Immature natural killer cell (primary cell): ENCODE results near the gene ZNF605. TPM values are rescaled to one million over a fixed set of nuclear protein-coding genes. Genes with fewer than 3 reads are reported as not detected.
A peak's percentile ranks its signal among the peaks of the same experiment; 100 is the strongest.
"Not testable (repeated sequence)": the region's sequence is repeated elsewhere in the genome, so short reads cannot be mapped to it uniquely, and the experiment has no call there.

Experiments used
- DNase-seq, 3 donors: peaks; one replicate each; pipeline ENCODE4 v3.0.0; 2022; ENCODE audit warnings: mixed read lengths in 1 of 3
- H3K27ac Mint-ChIP-seq, 6 donors: one replicate each; pipeline ENCODE4 v1.8.0; 2020; ENCODE audit warnings: mixed read lengths in 6 of 6, mild to moderate bottlenecking in 5 of 6, inconsistent platforms in 4 of 6, moderate library complexity in 3 of 6
- H3K27me3 Mint-ChIP-seq, 3 donors: one replicate each; pipeline ENCODE4 v1.8.0; 2020 to 2021; ENCODE audit warnings: low read depth in 3 of 3, mild to moderate bottlenecking in 3 of 3, mixed read lengths in 3 of 3, moderate library complexity in 3 of 3, inconsistent platforms in 1 of 3
- H3K36me3 Mint-ChIP-seq, 3 donors: one replicate each; pipeline ENCODE4 v1.8.0; 2020; ENCODE audit warnings: mixed read lengths in 3 of 3, inconsistent platforms in 2 of 3, mild to moderate bottlenecking in 2 of 3
- H3K4me1 Mint-ChIP-seq, 2 donors: one replicate each; pipeline ENCODE4 v1.8.0; 2020; ENCODE audit warnings: inconsistent platforms in 2 of 2, mild to moderate bottlenecking in 2 of 2, mixed read lengths in 2 of 2, moderate library complexity in 1 of 2
- H3K4me3 Mint-ChIP-seq, 5 donors: one replicate each; pipeline ENCODE4 v1.8.0; 2020; ENCODE audit warnings: mild to moderate bottlenecking in 5 of 5, mixed read lengths in 5 of 5, inconsistent platforms in 3 of 5, moderate library complexity in 3 of 5
- H3K9me3 Mint-ChIP-seq, 6 donors: one replicate each; pipeline ENCODE4 v1.8.0; 2020; ENCODE audit warnings: mild to moderate bottlenecking in 6 of 6, mixed read lengths in 6 of 6, inconsistent platforms in 4 of 6, moderate library complexity in 3 of 6
- polyA plus RNA-seq, 3 donors: library from polyadenylated mRNA; unstranded; fragments of 300-500 nt; fragmentation: Illumina TruSeq; gene quantifications; one replicate each; pipeline ENCODE4 v1.2.3, GENCODE V29; 2021

Gene ZNF605
- polyA plus RNA-seq, 3 donors from 2014 or later = 0.92 to 1.6 TPM; not detected in 1

DNA sequence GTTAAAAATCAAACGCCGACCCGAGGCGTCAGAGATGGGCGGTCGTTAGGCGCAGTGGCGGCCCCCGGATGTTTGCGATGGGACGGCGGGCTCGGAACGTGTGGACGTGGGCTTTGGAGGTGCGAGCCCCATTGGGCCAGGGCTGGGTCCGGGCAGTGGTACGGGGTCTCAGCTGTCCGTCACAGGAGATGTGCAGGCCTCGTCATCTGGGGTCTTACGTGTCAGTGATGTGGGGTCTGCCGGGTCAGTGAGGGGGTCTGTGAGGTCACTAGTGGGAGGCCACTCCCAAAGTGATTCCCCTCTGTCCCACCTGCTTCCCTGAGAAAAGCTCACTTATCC lies 47.1 kb downstream of the ZNF605 start:
- no peak for DNase-seq
- H3K27ac Mint-ChIP-seq = peak overlapping the region; percentile 88 to 99 (median 98)
- peaks cover 13 to 38% (median 20%) of the 10 kb centered on the region in 6 donors for H3K9me3 Mint-ChIP-seq
- H3K36me3 Mint-ChIP-seq = peaks cover 4 to 7% (median 6%) of the 10 kb centered on the region in 3 donors
- H3K27me3 Mint-ChIP-seq = peaks cover 17 to 24% (median 21%) of the 10 kb centered on the region in 3 donors
- H3K4me1 Mint-ChIP-seq = peaks cover 18 to 24% of the 10 kb centered on the region in 2 donors
- H3K4me3 Mint-ChIP-seq = peak overlapping the region; percentile 93 to 98 (median 95)

DNA sequence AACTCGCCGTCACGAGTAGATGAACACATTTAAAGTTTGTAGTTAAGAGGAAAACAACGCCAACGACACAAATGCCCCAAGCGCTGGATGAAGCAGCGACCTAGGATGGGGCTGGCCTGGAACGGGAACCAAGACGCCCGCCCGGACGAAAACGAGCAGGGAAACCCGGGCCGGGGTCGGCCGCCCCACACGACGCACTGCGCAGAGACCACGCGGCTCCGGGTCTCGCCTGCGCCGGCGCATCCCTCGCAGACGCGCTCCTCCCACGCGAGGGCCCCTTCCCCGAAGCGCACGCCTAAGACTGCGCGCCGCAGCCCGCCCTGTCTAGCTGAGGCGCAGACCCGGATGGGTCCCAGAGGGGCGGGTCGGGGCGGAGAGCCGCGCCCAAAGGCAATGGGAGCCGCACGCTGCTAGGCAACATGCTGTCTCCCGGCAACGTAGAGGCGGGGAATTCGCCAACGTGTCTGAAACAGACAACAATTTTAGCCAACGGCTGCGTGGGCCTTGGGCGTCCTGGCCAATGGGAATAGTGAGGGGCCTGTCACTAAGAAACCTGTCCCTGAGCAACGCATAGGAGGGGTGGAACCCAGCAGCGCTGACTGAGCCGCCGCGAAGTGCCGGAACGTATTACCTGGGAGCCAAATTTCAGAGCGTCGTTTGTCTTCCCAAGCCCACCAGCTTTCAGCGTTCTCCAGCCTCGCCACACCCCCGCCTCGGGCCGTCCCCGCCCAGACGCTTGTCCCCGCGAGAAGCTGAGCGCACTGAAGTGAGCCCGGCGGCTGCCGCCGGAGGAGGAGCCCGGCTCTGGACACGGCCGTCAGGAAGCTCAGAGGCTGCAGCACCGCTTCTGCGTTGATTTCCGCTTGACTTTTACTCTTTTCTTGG lies 47.7 kb downstream of the ZNF605 start:
- H3K4me1 Mint-ChIP-seq = peaks cover 19 to 24% of the 10 kb centered on the region in 2 donors
- peaks cover 17 to 26% (median 21%) of the 10 kb centered on the region in 3 donors for H3K27me3 Mint-ChIP-seq
- H3K9me3 Mint-ChIP-seq = peaks cover 7 to 32% (median 14%) of the 10 kb centered on the region in 6 donors
- peak overlapping the region; percentile 88 to 99 (median 98) for H3K27ac Mint-ChIP-seq
- peaks cover under 1 to 7% (median 3%) of the 10 kb centered on the region in 3 donors for H3K36me3 Mint-ChIP-seq
- DNase-seq = peak; percentile 85 to 92 (median 89)
- H3K4me3 Mint-ChIP-seq = peak overlapping the region; percentile 93 to 98 (median 95)

DNA sequence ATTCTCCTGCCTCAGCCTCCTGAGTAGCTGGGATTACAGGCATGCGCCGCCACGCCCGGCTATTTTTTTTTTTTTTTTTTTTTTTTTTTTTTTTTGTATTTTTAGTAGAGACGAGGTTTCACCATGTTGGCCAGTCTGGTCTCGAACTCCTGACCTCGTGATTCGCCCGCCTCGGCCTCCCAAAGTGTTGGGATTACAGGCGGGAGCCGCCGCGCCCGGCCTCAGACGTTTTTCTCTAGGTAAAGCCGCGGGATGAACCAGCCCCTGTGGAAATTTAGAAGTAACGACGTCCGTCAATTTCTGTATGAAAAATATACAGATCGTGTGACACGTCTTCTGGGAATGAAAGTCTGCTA lies 48.3 kb downstream of the ZNF605 start:
- Mint-ChIP-seq H3K27ac (peak overlapping the region in 4 of 6 donors; percentile 77 to 98 (median 84)), H3K4me3 (peak overlapping the region; percentile 79 to 98 (median 94)), H3K4me1 (peaks cover 19 to 24% of the 10 kb centered on the region in 2 donors), H3K27me3 (peaks cover 17 to 26% (median 21%) of the 10 kb centered on the region in 3 donors), H3K9me3 (peaks cover 4 to 29% (median 13%) of the 10 kb centered on the region in 6 donors)
- H3K36me3 Mint-ChIP-seq, DNase-seq: not testable (repeated sequence)

- Mint-ChIP-seq H3K4me3 (peak overlapping the region; percentile 26 to 52 (median 45)), H3K27ac (no peak overlapping the region)
- no peak for DNase-seq
Measured at GRCh38 chr12:132907216-132907615, 48.9 kb downstream of the ZNF605 start.

GRCh38 chr12:132904718-132905328 lies 51.3 kb downstream of the ZNF605 start:
- Mint-ChIP-seq H3K4me1 (peaks cover 16 to 24% of the 10 kb centered on the region in 2 donors), H3K27ac (peak overlapping the region in 2 of 6 donors; percentile 35 to 61), H3K9me3 (peaks cover 0 to 11% (median 2%) of the 10 kb centered on the region in 6 donors), H3K4me3 (peak overlapping the region in 4 of 5 donors; percentile 24 to 61 (median 58)), H3K36me3 (no peaks in the 10 kb centered on the region), H3K27me3 (peaks cover 17 to 26% (median 21%) of the 10 kb centered on the region in 3 donors)
- peak; percentile 77 to 86 (median 79) for DNase-seq

More at GRCh38 chr12:132907216-132907615, 48.9 kb downstream of the ZNF605 start:
- H3K36me3 Mint-ChIP-seq = peaks cover 0 to 3% (median 0%) of the 10 kb centered on the region in 3 donors
- H3K9me3 Mint-ChIP-seq = peaks cover 0 to 25% (median 12%) of the 10 kb centered on the region in 6 donors
- H3K27me3 Mint-ChIP-seq = peaks cover 17 to 26% (median 21%) of the 10 kb centered on the region in 3 donors
- peaks cover 19 to 24% of the 10 kb centered on the region in 2 donors for H3K4me1 Mint-ChIP-seq

GRCh38 chr12:132899033-132899432 lies 57.1 kb downstream of the ZNF605 start:
- Mint-ChIP-seq H3K27ac (no peak overlapping the region), H3K9me3 (no peaks in the 10 kb centered on the region), H3K4me1 (peaks cover 0 to 1% of the 10 kb centered on the region in 2 donors), H3K36me3 (no peaks in the 10 kb centered on the region), H3K27me3 (peaks cover 0 to 2% (median 0%) of the 10 kb centered on the region in 3 donors), H3K4me3 (no peak overlapping the region)
- DNase-seq = no peak

GRCh38 chr12:132888852-132889251 lies 67.3 kb downstream of the ZNF605 start:
- H3K4me3 Mint-ChIP-seq = peak overlapping the region; percentile 52 to 100 (median 71)
- H3K36me3 Mint-ChIP-seq = peaks cover 3 to 5% (median 4%) of the 10 kb centered on the region in 3 donors
- no peak for DNase-seq
- H3K9me3 Mint-ChIP-seq = peaks cover 0 to 3% (median 0%) of the 10 kb centered on the region in 6 donors
- H3K27ac Mint-ChIP-seq = peak overlapping the region; percentile 73 to 100 (median 100)
- peaks cover 9 to 25% (median 11%) of the 10 kb centered on the region in 3 donors for H3K27me3 Mint-ChIP-seq
- peaks cover 32 to 38% of the 10 kb centered on the region in 2 donors for H3K4me1 Mint-ChIP-seq

DNA sequence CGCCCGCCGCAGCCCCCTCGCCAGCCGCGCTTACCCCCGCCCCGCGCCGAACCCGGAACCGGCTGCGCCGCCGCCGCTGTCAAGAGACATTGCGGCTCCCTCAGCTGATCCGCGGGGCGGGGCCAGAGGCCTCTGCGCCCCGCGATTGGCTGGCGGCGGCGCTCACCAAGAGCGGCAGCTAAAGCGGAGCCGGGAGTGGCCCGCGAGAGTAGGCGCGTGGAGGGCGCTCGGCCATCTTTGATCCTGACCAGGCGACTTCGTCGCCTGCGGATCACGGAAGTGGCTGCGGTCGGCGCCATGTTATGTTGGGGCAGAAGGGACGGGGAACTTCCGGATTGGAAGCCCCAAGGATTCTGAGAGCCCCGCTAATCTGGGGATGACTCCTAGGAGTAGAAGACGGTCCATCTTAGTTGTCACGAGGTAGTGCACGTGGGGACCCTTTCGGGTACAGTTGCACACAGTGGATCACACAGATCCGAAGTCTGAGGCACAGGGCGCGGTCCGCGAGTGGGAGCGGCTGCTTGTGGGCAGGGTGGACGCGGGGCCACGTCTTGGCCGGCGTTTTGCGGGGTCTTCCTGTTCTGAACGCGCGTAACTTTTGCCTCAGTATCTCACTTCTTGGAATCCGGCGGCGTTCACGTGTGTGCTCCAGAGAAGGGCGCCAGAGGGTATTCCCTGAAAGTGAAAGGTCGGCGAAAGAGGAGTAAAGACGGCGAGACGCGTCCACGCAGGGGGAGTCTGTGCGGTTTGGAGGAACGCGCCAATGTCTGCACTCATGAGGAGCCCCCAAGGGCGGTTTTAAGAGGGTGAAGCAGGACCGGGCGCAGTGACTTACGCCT lies 68.4 kb downstream of the ZNF605 start, which contains the start of gene CHFR:
TSS of gene CHFR (minus strand) at position 93 of the 839 bp plus-strand sequence. CDS start 277 bp downstream, outside the sequence.
- Mint-ChIP-seq H3K9me3 (peaks cover 0 to 3% (median 0%) of the 10 kb centered on the region in 6 donors), H3K36me3 (peaks cover 3 to 5% (median 4%) of the 10 kb centered on the region in 3 donors), H3K27me3 (peaks cover 9 to 28% (median 11%) of the 10 kb centered on the region in 3 donors), H3K27ac (peak within 1 kb of the TSS; percentile 100), H3K4me1 (peaks cover 33 to 40% of the 10 kb centered on the region in 2 donors), H3K4me3 (peak within 1 kb of the TSS; percentile 99 to 100 (median 100))
- DNase-seq = peak; percentile 95 to 96 (median 96)

DNA sequence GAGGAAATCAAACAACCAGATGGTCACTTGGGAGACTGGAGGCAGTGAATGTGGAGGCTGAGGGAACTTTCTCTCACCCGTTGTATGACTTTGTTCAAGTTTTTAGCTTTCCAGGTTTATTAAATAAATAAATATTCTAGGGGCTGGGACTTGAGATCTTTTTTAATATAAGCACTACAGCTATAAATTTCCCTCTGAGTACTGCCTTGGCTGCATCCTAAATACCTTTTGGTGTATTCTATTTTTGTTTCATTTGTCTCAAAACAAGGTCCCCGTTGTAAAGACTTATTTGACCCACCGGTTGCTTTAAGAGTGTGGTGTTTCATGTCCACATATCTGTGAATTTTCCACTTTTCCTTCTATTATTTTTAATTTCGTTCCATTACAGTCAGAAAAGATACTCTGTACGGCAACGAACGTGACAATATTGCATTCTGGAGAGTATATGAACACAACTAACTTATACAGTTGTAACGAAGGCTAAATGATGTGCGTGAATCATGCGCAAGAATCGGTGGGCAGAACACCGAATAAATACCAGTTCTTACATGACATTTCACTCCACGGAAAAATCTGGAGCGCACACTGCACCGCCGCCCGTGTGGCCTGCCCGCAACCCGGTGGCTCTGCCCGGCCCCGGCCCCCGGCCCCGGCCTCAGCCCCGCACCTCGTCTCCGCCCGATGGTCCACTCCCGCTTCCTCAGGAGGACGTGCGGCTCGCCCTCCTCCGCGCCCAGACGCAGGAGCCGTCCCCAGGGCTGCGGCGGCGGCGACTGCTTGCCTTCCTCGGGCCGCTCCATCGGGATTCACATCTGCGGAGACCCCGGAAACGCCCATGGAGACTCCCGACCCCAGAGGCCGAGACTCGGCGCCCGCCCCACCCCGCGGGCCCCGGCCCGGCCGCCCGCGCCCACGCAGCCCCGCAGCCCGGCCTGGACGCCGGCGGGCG lies 69.3 kb downstream of the ZNF605 start:
- peaks cover 0 to 3% (median 0%) of the 10 kb centered on the region in 6 donors for H3K9me3 Mint-ChIP-seq
- peak overlapping the region; percentile 81 to 100 (median 100) for H3K4me3 Mint-ChIP-seq
- H3K4me1 Mint-ChIP-seq = peaks cover 40 to 50% of the 10 kb centered on the region in 2 donors
- peak overlapping the region; percentile 82 to 100 (median 91) for H3K27ac Mint-ChIP-seq
- H3K27me3 Mint-ChIP-seq = peaks cover 9 to 28% (median 10%) of the 10 kb centered on the region in 3 donors
- DNase-seq = no peak
- H3K36me3 Mint-ChIP-seq = peaks cover 3 to 10% (median 4%) of the 10 kb centered on the region in 3 donors

- peaks cover 34 to 51% of the 10 kb centered on the region in 2 donors for H3K4me1 Mint-ChIP-seq
- H3K9me3 Mint-ChIP-seq = no peaks in the 10 kb centered on the region
- H3K4me3 Mint-ChIP-seq = no peak overlapping the region
- no peak for DNase-seq
- peaks cover 3 to 18% (median 9%) of the 10 kb centered on the region in 3 donors for H3K36me3 Mint-ChIP-seq
- H3K27me3 Mint-ChIP-seq = peaks cover 2 to 3% (median 2%) of the 10 kb centered on the region in 3 donors
- H3K27ac Mint-ChIP-seq = peak overlapping the region in 2 of 6 donors; percentile 8 to 34
Measured at GRCh38 chr12:132881818-132882217, 74.3 kb downstream of the ZNF605 start.

- H3K4me3 Mint-ChIP-seq, DNase-seq, H3K27me3 Mint-ChIP-seq, H3K27ac Mint-ChIP-seq, H3K9me3 Mint-ChIP-seq, H3K4me1 Mint-ChIP-seq: not testable (repeated sequence)
- H3K36me3 Mint-ChIP-seq = peaks cover 8 to 33% (median 12%) of the 10 kb centered on the region in 3 donors
Measured at GRCh38 chr12:132874620-132875019, 81.5 kb downstream of the ZNF605 start.

DNA sequence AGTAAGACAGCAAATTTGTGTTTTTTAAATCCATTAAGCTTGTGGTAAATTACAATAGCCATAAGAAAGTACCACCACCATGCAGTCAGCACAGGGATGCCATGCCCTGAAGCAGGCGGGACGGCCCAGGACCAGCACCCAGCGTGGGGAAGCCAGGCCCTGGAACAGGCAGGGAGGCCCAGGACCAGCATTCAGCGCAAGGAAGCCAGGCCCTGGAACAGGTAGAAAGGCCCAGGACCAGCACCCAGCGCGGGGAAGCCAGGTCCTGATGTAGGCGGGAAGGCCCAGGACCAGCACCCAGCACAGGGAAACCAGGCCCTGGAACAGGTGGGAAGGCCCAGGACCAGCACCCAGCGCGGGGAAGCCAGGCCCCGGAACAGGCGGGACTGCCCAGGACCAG lies 81.9 kb downstream of the ZNF605 start:
- peaks cover 0 to 2% (median 0%) of the 10 kb centered on the region in 3 donors for H3K27me3 Mint-ChIP-seq
- peaks cover 3 to 6% of the 10 kb centered on the region in 2 donors for H3K4me1 Mint-ChIP-seq
- H3K36me3 Mint-ChIP-seq = peaks cover 11 to 36% (median 12%) of the 10 kb centered on the region in 3 donors
- H3K4me3 Mint-ChIP-seq = no peak overlapping the region
- DNase-seq = no peak
- peak overlapping the region in 1 of 6 donors; percentile 52 for H3K27ac Mint-ChIP-seq
- no peaks in the 10 kb centered on the region for H3K9me3 Mint-ChIP-seq
